ENCODE data around the gene PRR18.

Gene PRR18

DNA sequence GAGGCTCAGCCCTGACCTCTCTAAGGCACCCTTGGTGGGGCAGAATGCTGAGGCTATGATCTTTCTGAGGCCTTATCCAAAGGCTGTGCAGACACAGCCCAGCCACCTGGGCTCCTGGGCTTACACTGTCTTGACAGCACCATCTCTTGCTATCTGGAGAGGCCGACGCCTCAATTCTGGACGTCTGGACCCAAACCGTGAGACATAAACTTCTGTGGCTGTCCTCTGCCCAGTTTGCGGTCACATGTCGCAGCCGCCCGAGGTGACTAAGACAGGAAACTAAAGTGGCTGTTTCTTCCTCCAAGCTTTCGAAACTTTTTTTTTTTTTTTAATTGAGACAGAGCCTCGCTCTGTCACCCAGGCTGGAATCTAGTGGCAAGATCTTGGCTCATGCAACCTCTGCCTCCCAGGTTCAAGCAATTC lies 49.3 kb downstream of the PRR18 start:
- in situ Hi-C loops (cut with HindIII; ENCODE audit: low pct_ligation_motif_present, low pct_unique_long_range_greater_than_20kb, low sequenced_read_pairs): no loop called here
- DNase-seq: no peak

DNA sequence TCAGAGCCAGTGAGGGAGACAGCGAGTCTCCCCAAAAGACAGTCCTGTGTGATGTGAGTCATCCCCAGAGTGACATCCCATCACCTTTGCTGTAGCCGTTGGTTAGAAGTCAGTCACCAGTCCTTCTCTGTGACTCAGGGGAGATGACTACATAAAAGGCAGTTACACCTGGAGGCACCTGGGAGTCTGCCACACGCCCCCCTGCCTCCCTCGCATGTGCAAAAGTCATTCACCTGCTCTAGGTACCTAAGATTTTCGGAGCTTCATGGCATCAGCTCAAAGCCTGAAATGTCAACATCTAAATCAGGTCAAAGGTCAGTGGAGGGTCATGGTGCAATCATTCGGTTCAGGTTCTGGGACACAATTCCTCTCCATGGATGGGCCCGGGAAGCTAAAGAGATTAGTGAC lies 50.3 kb downstream of the PRR18 start:
- in situ Hi-C loops (cut with HindIII; ENCODE audit: low pct_ligation_motif_present, low pct_unique_long_range_greater_than_20kb, low sequenced_read_pairs): no loop called here
- no peak for DNase-seq
